Esophagus squamous epithelium (tissue), 4 donors: ENCODE data around the gene RARRES1.

Experiments used
- CTCF ChIP-seq, 6 experiments: fragments of 450-650 bp in 4 of 6; fragments of 200-600 bp in 2 of 6; sonication (generic) in 2 of 6; IDR thresholded peaks; one replicate each; pipeline ENCODE4 v1.5.1; 2016 to 2019; ENCODE audit warnings: antibody characterized with exemption in 6 of 6, mild to moderate bottlenecking in 4 of 6, moderate library complexity in 4 of 6
- POLR2A ChIP-seq, 4 donors: fragments of 450-650 bp; IDR thresholded peaks; one replicate each; pipeline ENCODE4 v1.6.1; 2017; ENCODE audit warnings: antibody characterized with exemption in 4 of 4, mild to moderate bottlenecking in 4 of 4, moderate library complexity in 3 of 4

- TF ChIP-seq CTCF (IDR thresholded peaks at IDR 0.05) (peak; percentile 49 to 77 (median 58)), POLR2A (IDR thresholded peaks at IDR 0.05) (peak in 1 of 4 donors; percentile 56)
Observed at GRCh38 chr3:158672215-158673176, 59.8 kb downstream of the RARRES1 start, which contains the start of gene LXN.
